H1 (cell line): Measurements from ENCODE around the gene MAP7D1. TPM values are rescaled to one million over a fixed set of nuclear protein-coding genes. Genes with fewer than 3 reads are reported as not detected.

ENCODE experiments used
- CTCF ChIP-seq, 3 experiments: IDR thresholded peaks; 1 replicate in 2 of 3; 2 replicates in 1 of 3; pipeline versions ENCODE4 v1.5.1 to v1.6.1; 2011; ENCODE audit warnings: low read length in 3 of 3, mild to moderate bottlenecking in 3 of 3, inconsistent platforms in 2 of 3, low read depth in 1 of 3, moderate library complexity in 1 of 3; ENCODE audit not compliant: insufficient read depth in 1 of 3; ENCODE audit errors: control extremely low read depth in 1 of 3
- KDM1A ChIP-seq: fragments of 200-600, 300-600 bp; sonication (generic); IDR thresholded peaks from 2 replicates; pipeline ENCODE4 v1.7.1; 2016; ENCODE audit warnings: mild to moderate bottlenecking, low read length, borderline replicate concordance
- POU5F1 ChIP-seq: IDR thresholded peaks from 2 replicates; pipeline ENCODE4 v1.6.1; 2011; ENCODE audit warnings: low read depth, mild to moderate bottlenecking, low read length, moderate library complexity
- RXRA ChIP-seq: IDR thresholded peaks from 2 replicates; pipeline ENCODE4 v1.6.1; 2011; ENCODE audit warnings: low read depth, mild to moderate bottlenecking, low read length, moderate library complexity; ENCODE audit not compliant: insufficient read depth
- polyA plus RNA-seq, 7 experiments: library from polyadenylated mRNA; depleted of rRNA in 3 of 7; stranded (reverse) in 5 of 7; unstranded in 2 of 7; fragments of >200 nt in 5 of 7; fragments of 200-250 nt in 2 of 7; gene quantifications; 1 replicate in 5 of 7; 2 replicates in 1 of 7; 4 replicates in 1 of 7; pipeline versions ENCODE4 v1.2.1 to v1.2.3, GENCODE V29; 2011 to 2013; ENCODE audit warnings: missing spikeins in 2 of 7, mixed read lengths in 2 of 7
- total RNA-seq: library from RNA; stranded (reverse); fragmentation: NEBNext Ultra II Directional; extraction: Animal tissue kit (Norgen Biotek cat#: 25700); gene quantifications from 2 replicates; pipeline ENCODE4 v1.2.1, GENCODE V29; 2021

The MAP7D1 gene
- total and polyA plus RNA-seq, 2 of the 8 experiments (the other 6 are each of a cell fraction or from before 2014, with no cell fraction given): 18.2 to 52.4 TPM

GRCh38 chr1:36122062-36123030 lies 33.6 kb upstream of the MAP7D1 start (continued):
- TF ChIP-seq POU5F1: no peak
- no peak for TF ChIP-seq KDM1A
- TF ChIP-seq CTCF (IDR thresholded peaks at IDR 0.05; ENCODE audit: control extremely low read depth in 1 of 3, insufficient read depth in 1 of 3, low read depth in 1 of 3, low read length in 3 of 3): no peak
- TF ChIP-seq RXRA: no peak
